Right lobe of liver (tissue), 6 donors: Measurements from ENCODE around the gene ZFAND3. TPM values are rescaled to one million over a fixed set of nuclear protein-coding genes. Genes with fewer than 3 reads are reported as not detected.

ENCODE experiments used
- ATAC-seq, 4 donors: fragments of 200-7000 bp; cut with Tn5 transposase; one replicate each; pipeline ENCODE4 v1.9.1; 2020; ENCODE audit warnings: mild to moderate bottlenecking in 4 of 4, moderate library complexity in 4 of 4
- DNase-seq, 3 donors: peaks; one replicate each; pipeline ENCODE4 v3.0.0-alpha.2; 2020
- H3K27ac ChIP-seq, 3 donors: fragments of 200-600 bp; one replicate each; pipeline ENCODE4 v1.8.0; 2022
- H3K27me3 ChIP-seq, 2 donors: fragments of 200-600 bp; one replicate each; pipeline ENCODE4 v1.8.0; 2022
- H3K36me3 ChIP-seq, 4 donors: fragments of 200-600 bp; sonication (generic) in 1 of 4; one replicate each; pipeline versions ENCODE4 v1.5.1 to v1.8.0; 2017 to 2022; ENCODE audit warnings: control low read depth in 1 of 4
- H3K4me1 ChIP-seq, 4 donors: fragments of 200-600 bp; sonication (generic) in 1 of 4; one replicate each; pipeline versions ENCODE4 v1.5.1 to v1.8.0; 2017 to 2022; ENCODE audit warnings: control low read depth in 1 of 4
- H3K4me3 ChIP-seq, 3 donors: fragments of 200-600 bp; one replicate each; pipeline ENCODE4 v1.8.0; 2022
- H3K9me3 ChIP-seq, 4 donors: fragments of 200-600 bp; sonication (generic) in 1 of 4; one replicate each; pipeline versions ENCODE4 v1.5.1 to v1.8.0; 2017 to 2022; ENCODE audit warnings: control low read depth in 1 of 4
- CTCF ChIP-seq, 4 donors: fragments of 200-600 bp in 3 of 4; fragments of 450-650 bp in 1 of 4; IDR thresholded peaks; one replicate each; pipeline versions ENCODE4 v1.5.1 to v1.8.0; 2016 to 2022; ENCODE audit warnings: antibody characterized with exemption in 4 of 4, mild to moderate bottlenecking in 2 of 4
- POLR2A ChIP-seq: fragments of 450-650 bp; IDR thresholded peaks from one replicate; pipeline ENCODE4 v1.6.1; 2017; ENCODE audit warnings: antibody characterized with exemption, mild to moderate bottlenecking
- WGBS: methylation state at CpG from one replicate; pipeline ENCODE4 v1.1.6; 2018; ENCODE audit warnings: low coverage, low lambda C conversion rate; ENCODE audit not compliant: insufficient coverage; ENCODE audit errors: missing lambda C conversion rate; 5-methylcytosine and 5-hydroxymethylcytosine counted together
- intact Hi-C, 2 donors: fragments of 100-400 bp; cut with DNase I; formaldehyde crosslinking; loops; one replicate each; pipeline versions ENCODE4 v1.11.2 to v1.14.1; 2022
- total RNA-seq, 6 experiments: library from RNA; depleted of rRNA in 2 of 6; stranded (reverse); fragments of >200 nt in 2 of 6; fragmentation: NEBNext Ultra II Directional in 3 of 6; extraction: Animal tissue kit (Norgen Biotek cat#: 25700) in 3 of 6; gene quantifications; one replicate each; pipeline versions ENCODE4 v1.1.0 to v1.2.4, GENCODE V29; 2016 to 2023
- donor health status: DM: no; HTN: yes; CAD: no.
- donor health status: DM: no; HTN: no; CAD: no.
- donor health status: DM: no; HTN: no; CAD: no.
- donor health status: DM: no; HTN: yes; CAD: no.
- donor health status: DM: no; HTN: yes; CAD: no.

Gene ZFAND3
- total RNA-seq, 6 experiments from 2014 or later: 43.1 to 66.5 (median 53.2) TPM

- intact Hi-C loops: no loop called here
- WGBS: 95% methylated on average over 4 of the region's 4 CpGs
- Histone ChIP-seq H3K9me3 (no peaks in the 10 kb centered on the region), H3K4me3 (no peak overlapping the region), H3K27me3 (no peaks in the 10 kb centered on the region), H3K36me3 (no peaks in the 10 kb centered on the region), H3K27ac (no peak overlapping the region), H3K4me1 (no peaks in the 10 kb centered on the region)
- ATAC-seq (no peak), DNase-seq (no peak)
- no peak for TF ChIP-seq CTCF (IDR thresholded peaks at IDR 0.05)
Measured at GRCh38 chr6:38127284-38127683, 307.8 kb downstream of the ZFAND3 start.

- Histone ChIP-seq H3K4me1 (no peaks in the 10 kb centered on the region), H3K4me3 (no peak overlapping the region), H3K27ac (no peak overlapping the region), H3K27me3 (no peaks in the 10 kb centered on the region), H3K36me3 (no peaks in the 10 kb centered on the region), H3K9me3 (no peaks in the 10 kb centered on the region)
- DNase-seq (no peak), ATAC-seq (peak in 3 of 4 donors; percentile 37 to 57 (median 41))
- intact Hi-C loops: no loop called here
- TF ChIP-seq CTCF (IDR thresholded peaks at IDR 0.05) (no peak), POLR2A (no peak)
Measured at GRCh38 chr6:38131527-38131965, 312.0 kb downstream of the ZFAND3 start.

DNA sequence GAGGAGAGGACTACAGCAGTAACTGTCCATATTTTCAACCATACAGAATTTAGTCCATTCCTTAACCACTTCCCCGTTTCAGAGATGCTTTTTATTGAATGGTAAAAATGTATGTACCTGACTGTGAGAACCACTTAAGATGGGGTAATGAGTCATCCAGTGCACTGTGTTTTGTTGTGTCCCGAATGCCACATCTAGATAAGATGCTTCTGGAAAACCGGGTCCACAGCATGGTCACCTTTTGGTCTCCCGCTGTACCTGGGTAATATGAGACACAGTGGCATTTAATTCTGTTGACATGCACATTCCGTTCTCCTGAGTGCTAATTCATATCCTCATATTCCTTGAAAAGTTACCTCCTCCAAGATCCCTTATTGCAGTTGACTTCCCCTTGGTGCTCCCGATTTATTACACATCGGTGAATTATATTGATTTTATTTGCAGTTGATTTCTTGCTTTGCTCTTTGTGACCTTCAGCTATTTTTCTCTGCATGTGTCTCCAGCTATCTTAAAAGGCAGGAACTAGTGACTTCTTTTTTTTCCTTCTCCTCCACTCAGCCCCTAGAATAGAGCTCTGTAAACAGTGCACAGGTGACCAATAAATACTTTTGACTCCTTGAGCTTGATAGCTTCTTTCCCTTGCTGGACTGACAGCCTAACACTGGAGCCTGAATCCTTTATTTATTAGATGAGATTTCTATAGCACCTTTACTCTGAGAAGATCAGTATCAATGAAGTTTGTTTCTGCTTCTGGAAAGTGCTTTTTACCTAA lies 314.6 kb downstream of the ZFAND3 start:
- ATAC-seq: no peak
- Histone ChIP-seq H3K36me3 (no peaks in the 10 kb centered on the region), H3K4me3 (no peak overlapping the region), H3K27me3 (no peaks in the 10 kb centered on the region), H3K9me3 (no peaks in the 10 kb centered on the region), H3K27ac (no peak overlapping the region), H3K4me1 (no peaks in the 10 kb centered on the region)
- DNase-seq: no peak
- WGBS: 96% methylated on average over 7 of the region's 7 CpGs
- intact Hi-C loops: no loop called here
- TF ChIP-seq CTCF (IDR thresholded peaks at IDR 0.05) (no peak), POLR2A (no peak)

DNA sequence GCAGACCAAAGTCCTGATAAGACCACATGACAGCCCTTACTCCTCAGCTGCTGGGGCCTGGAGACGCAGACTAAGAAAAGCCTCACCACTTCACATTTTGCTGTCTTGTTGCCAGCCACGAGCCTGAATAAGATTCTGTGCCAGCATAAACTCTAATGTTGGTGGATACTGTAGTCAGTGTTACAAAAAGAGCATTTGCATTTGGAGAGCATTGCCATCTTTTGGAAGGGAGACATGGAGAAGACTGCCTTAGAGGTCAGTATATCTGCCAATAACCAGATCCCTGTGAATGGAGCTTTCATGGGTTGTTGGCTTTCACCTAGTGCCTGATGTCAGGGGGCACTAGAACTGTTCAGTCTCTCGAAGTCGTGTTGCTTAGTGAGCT lies 315.2 kb downstream of the ZFAND3 start:
- Histone ChIP-seq H3K27me3 (no peaks in the 10 kb centered on the region), H3K36me3 (no peaks in the 10 kb centered on the region), H3K4me3 (no peak overlapping the region), H3K9me3 (no peaks in the 10 kb centered on the region), H3K27ac (no peak overlapping the region), H3K4me1 (no peaks in the 10 kb centered on the region)
- WGBS: 90% methylated on average over 4 of the region's 4 CpGs
- intact Hi-C loops: no loop called here
- no peak for TF ChIP-seq POLR2A
- TF ChIP-seq CTCF (IDR thresholded peaks at IDR 0.05): no peak
- DNase-seq (no peak), ATAC-seq (no peak)
